Kidney epithelial cell (primary cell): ENCODE data around the gene REN. TPM values are rescaled to one million over a fixed set of nuclear protein-coding genes. Genes with fewer than 3 reads are reported as not detected.

ENCODE experiments used
- DNase-seq: peaks from one replicate; pipeline ENCODE4 v3.0.0-alpha.2; 2010; ENCODE audit warnings: low read depth
- H3K27me3 ChIP-seq: 2 replicates; pipeline ENCODE4 v1.6.0; 2011; ENCODE audit warnings: low read length; ENCODE audit not compliant: control insufficient read depth, insufficient read depth
- H3K36me3 ChIP-seq: 2 replicates; pipeline ENCODE4 v1.5.1; 2011; ENCODE audit warnings: low read length; ENCODE audit not compliant: control insufficient read depth, insufficient read depth
- H3K4me3 ChIP-seq: 2 replicates; pipeline ENCODE4 v1.5.1; 2011; ENCODE audit warnings: low read depth, mild to moderate bottlenecking, control low read depth, low read length
- total RNA-seq: library from RNA; depleted of rRNA; stranded (reverse); fragments of >200 nt; gene quantifications from 2 replicates; pipeline ENCODE4 v1.2.3, GENCODE V29; 2015
- TF ChIP-seq, protein P1 (sequence below): IDR thresholded peaks from 2 replicates; pipeline ENCODE4 v1.5.1; 2011; ENCODE audit warnings: mild to moderate bottlenecking, moderate library complexity, low read length, control low read depth, inconsistent platforms; ENCODE audit not compliant: insufficient read depth, poor library complexity, severe bottlenecking

Gene REN
- total RNA-seq, 1 donor from 2014 or later = 5.2 TPM

DNA sequence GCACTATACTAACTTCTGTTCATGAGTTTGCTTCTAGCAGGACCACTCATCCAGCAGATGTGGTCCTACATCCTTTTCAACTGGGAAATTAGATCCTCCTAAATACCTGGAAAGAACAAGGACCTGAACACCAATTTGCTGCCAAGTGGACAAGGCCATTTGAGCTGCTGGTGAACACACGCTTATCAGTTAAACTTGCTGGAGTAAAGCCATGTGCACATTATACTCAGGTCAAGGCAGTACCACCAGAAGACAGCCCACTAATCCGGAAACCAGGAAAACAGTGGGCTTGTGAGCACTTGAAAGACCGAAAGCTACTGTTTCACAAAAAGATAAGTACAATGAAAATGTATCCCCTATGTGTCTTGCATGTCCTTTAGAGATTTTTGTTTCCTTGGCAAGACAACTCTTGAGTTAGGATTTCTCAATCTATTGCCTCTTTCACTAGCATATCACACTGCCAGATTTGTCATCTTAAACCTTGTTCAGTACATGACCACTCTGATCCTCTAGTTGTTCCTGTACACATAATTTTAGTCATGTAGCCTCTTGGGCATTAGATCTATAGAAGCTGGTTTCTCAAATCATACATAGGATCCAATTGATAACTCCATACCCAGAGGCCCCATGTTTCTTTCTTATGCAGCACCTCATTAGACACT lies 4.5 kb upstream of the REN start:
- TF ChIP-seq, protein P1, sequence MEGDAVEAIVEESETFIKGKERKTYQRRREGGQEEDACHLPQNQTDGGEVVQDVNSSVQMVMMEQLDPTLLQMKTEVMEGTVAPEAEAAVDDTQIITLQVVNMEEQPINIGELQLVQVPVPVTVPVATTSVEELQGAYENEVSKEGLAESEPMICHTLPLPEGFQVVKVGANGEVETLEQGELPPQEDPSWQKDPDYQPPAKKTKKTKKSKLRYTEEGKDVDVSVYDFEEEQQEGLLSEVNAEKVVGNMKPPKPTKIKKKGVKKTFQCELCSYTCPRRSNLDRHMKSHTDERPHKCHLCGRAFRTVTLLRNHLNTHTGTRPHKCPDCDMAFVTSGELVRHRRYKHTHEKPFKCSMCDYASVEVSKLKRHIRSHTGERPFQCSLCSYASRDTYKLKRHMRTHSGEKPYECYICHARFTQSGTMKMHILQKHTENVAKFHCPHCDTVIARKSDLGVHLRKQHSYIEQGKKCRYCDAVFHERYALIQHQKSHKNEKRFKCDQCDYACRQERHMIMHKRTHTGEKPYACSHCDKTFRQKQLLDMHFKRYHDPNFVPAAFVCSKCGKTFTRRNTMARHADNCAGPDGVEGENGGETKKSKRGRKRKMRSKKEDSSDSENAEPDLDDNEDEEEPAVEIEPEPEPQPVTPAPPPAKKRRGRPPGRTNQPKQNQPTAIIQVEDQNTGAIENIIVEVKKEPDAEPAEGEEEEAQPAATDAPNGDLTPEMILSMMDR = no peak
- no peak overlapping the region for H3K4me3 ChIP-seq
- no peaks in the 10 kb centered on the region for H3K36me3 ChIP-seq

DNA sequence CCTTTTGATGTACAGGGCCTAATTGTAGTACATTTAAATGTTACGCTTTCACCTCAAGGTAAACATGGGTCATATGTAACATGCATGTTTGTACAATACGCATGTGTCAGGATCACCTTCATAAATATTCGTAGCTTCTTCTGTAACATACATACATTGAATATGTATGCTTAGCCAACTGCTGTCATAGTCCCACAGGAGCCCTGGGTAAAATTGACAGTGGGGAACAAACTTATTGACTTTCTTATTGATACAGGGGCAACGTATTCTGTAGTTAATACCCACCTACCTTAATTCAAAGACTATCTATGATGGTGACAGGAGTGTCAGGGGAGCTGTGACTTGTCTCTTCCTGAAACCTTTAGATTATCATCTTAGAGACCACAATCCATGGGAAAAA lies 3.7 kb upstream of the REN start:
- TF ChIP-seq, protein P1 = no peak
- no peak for DNase-seq
- no peaks in the 10 kb centered on the region for H3K27me3 ChIP-seq
- no peak overlapping the region for H3K4me3 ChIP-seq
- no peaks in the 10 kb centered on the region for H3K36me3 ChIP-seq

More for the DNA sequence above, 4.5 kb upstream of the REN start:
- no peaks in the 10 kb centered on the region for H3K27me3 ChIP-seq
- DNase-seq = no peak

DNA sequence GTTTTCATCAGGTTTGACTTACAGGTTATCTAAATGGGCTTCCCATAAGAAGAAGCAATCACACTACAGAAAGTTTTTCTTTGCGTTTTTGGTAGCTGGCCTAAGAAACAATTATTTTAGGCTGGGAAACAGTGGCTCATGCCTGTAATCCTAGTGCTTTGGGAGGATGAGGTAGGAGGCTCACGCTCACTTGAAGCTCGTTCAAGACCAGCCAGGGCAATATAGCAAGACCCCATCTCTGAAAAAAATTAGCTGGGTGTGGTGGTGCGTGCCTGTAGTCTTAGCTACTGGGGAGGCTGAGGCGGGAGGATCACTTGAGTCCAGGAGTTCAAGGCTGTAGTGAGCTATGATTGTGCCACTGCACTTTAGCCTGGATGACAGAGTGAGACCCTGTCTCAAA lies 1.6 kb upstream of the REN start:
- Histone ChIP-seq H3K4me3 (no peak overlapping the region), H3K27me3 (no peaks in the 10 kb centered on the region), H3K36me3 (no peaks in the 10 kb centered on the region)
- DNase-seq = no peak
- TF ChIP-seq, protein P1 = no peak

DNA sequence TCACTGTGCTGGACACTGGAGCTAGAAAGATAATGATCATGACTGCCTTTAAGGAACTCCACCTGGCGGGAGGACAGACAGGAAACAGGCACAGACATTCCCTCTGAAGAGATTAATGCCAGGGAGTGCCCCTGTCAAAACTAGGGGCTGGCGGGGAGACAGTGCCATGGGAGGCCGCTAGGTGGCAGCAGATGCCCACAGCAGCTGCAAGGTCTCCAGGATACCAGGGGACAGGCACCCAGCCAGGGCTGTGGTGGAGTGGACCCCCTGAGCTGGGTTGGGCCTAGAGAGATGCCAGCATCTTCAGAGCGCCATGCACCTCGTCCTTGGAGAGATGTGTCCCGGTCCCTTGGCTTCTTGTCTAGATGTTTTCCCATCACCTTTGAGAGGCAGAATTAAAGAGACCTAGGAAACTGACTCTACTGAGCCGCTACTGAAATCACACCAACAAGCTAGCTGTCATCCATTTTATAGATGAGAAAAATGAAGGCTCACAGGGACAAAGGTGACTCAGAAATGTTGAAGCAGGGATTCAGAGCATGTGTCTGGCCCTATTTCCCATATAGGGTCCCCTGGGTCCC lies 3.6 kb downstream of the REN start:
- Histone ChIP-seq H3K4me3 (no peak overlapping the region), H3K27me3 (no peaks in the 10 kb centered on the region), H3K36me3 (no peaks in the 10 kb centered on the region)
- TF ChIP-seq, protein P1 = peak; percentile 99
- peak; percentile 21 for DNase-seq

DNA sequence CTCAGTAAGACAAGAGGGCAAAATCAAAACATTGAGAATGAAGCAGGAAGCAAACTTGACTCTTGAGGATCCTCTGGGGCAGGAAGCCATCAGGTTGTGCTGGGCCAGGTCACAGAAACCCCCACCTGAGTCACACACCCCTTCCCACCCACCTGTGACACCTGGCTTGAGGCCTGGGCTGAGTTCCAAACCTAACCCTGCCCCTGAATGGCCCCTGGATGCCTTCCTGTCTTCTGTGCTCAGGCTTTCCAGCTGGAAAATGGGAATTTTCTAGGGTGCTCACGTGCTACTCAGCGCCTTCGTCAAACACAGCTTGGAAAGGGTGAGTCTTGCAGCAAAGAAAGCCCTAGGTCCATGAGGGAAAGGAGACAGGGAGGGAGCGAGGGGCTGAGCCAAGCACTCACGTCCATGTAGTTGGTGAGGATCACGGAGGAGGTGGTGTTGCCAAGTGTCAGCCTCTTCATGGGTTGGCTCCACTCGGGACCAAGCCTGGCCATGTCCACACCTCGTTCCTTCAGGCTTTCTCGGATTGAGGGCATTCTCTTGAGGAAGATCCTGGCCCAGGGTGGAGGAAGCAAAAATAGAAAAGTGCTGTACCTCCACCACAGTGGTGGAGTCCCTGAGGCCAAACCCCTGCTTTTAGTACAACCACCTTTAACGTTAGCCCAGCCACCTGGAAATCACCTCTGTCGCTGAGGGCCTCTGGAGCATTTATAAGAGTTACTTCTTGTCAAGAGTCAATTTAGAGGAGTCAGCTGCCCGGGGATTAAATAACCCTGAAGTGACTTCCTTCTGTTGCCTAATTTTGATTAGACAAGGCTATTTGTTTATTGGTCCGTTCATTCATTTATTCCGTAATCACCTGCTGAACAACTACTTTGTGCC lies 4.3 kb downstream of the REN start:
- no peaks in the 10 kb centered on the region for H3K36me3 ChIP-seq
- no peak overlapping the region for H3K4me3 ChIP-seq
- no peak for DNase-seq
- TF ChIP-seq, protein P1 = no peak
- H3K27me3 ChIP-seq = no peaks in the 10 kb centered on the region
